Gastroesophageal sphincter (tissue), 3 donors: ENCODE measurements around the gene TGFBR3.

ENCODE experiments used
- CTCF ChIP-seq, 4 experiments: fragments of 200-600 bp in 2 of 4; fragments of 450-650 bp in 2 of 4; sonication (generic) in 1 of 4; IDR thresholded peaks; one replicate each; pipeline ENCODE4 v1.5.1; 2017 to 2019; ENCODE audit warnings: antibody characterized with exemption in 4 of 4, mild to moderate bottlenecking in 2 of 4, moderate library complexity in 2 of 4
- POLR2A ChIP-seq, 2 donors: fragments of 450-650 bp; IDR thresholded peaks; one replicate each; pipeline ENCODE4 v1.6.1; 2017; ENCODE audit warnings: antibody characterized with exemption in 2 of 2, mild to moderate bottlenecking in 2 of 2, moderate library complexity in 1 of 2

GRCh38 chr1:91885213-91885715, 687 bp downstream of the TGFBR3 start:
- TF ChIP-seq POLR2A (IDR thresholded peaks at IDR 0.05) (no peak), CTCF (IDR thresholded peaks at IDR 0.05) (no peak)
